Measurements from ENCODE around the gene BBOX1.
"Not testable (repeated sequence)": the region's sequence is repeated elsewhere in the genome, so short reads cannot be mapped to it uniquely, and the experiment has no call there.

Gene BBOX1

GRCh38 chr11:27138716-27139115, 98.1 kb downstream of the BBOX1 start:
- no peak for ATAC-seq

GRCh38 chr11:27139742-27140367, 99.2 kb downstream of the BBOX1 start:
- ATAC-seq = no peak

DNA sequence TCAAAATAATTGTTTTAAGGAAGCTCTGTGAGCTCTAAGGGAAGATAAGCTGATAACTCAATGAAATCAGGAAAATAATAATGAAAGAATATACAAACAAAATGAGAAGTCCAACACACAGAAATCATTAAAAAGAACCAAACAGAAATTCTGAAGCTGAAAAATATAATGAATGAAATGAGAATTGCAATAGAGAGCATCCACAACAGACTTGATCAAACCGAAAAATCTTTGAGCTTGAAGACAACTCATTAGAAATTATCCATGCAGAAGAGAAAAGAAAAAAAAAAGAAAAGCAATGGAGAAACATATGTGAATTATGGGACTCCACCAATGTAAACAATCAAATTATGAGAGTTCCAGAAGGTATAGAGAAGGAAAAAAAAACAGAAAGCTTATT, 101.0 kb downstream of the BBOX1 start:
- no peak for ATAC-seq

DNA sequence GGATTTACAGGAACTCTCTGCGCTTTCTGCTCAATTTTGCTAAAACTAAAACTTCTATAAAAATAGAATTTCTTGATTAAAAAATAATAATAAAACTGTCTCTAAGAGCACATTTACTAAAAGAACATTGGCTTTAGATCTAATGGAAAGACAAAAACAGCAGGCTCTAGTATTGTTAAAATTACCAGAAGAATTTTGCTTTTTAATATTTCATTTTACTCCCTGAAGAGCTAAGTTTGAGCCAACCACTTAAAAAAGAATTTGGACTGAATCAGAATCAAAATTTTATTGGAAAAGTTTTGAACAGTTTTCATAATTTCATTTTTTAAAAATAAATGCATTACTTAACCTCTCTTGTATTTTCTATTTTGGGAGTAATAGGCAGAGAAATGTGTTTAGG, 107.3 kb downstream of the BBOX1 start:
- no peak for ATAC-seq

DNA sequence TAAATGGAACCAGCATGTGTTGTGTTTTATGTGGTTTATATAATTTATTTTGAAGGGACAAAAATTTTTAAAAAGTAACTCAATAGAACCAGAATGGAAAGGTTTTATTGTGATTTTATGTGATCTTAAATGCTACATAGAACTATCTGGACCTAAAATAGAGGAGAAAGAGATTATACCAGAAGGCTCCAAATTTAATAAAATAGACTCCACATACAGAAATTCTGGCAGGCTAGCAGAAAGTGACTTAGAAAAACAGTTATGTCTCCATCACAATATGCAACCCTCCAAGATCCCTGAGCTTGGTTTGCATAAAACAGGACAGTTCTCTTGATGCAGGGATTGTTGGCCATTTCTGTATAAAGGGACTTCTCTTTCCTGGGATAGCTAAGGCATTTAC, 107.9 kb downstream of the BBOX1 start:
- ATAC-seq = no peak

DNA sequence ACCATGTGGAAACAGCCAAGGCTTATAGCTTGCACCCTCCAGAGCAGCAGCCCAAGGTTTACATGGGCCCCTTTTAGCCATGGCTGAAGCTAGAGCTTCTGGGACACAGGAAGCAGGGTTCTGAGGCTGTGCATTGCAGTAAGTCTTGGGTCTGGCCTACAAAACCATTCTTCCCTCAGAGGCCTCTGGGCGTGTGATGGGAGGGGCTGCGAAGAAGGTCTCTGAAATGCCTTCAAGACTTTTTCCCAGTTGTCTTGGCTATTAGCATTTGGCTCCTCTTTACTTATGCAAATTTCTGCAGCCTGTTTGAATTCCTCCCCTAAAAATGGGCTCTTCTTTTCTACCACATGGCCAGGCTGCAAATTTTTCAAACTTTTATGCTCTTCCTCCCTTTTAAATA, 109.5 kb downstream of the BBOX1 start:
- ATAC-seq = no peak

- ATAC-seq = no peak
Observed at GRCh38 chr11:27153136-27153535, 112.5 kb downstream of the BBOX1 start.

DNA sequence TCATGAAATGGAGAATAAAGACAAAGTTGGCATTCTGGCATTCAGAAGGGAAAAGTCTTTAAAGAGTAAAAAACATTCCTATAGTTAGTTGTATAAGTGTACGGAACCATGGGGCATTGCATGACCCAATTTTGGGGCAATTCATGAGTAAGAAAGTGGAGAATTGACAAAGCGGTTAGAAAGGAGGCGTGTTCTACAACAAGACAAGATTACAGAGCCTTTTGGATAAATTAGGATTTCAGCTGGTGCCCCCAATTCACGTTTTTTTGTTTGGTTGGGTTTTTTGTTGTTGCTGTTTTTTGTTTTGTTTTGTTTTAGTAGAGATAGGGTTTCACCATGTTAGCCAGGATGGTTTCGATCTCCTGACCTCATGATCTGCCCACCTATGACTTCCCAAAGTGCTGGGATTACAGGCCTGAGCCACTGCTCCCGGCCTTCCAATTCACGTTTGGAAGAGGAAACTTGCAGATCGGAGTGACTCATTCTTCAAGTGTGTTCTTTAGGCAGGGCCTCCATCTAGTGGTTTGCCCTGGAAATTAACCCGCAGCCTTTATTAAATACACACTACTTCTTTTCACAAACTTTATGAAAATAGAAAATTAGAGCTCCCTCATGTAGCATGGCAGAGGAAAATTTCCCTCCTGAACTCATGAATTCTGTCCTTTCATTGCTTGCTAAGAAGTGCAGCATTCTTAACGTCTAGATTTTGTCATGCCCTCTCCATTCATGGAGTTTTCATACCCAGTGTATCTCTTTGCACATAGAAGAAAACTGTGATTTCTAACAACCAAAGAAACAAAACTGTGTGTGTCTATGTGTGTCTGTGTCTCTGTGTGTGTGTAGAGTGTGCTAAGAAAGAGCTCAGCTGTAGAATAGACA, 118.1 kb downstream of the BBOX1 start:
- ATAC-seq = no peak

GRCh38 chr11:27159335-27159679, 118.7 kb downstream of the BBOX1 start:
- ATAC-seq = no peak

GRCh38 chr11:27161071-27161470, 120.5 kb downstream of the BBOX1 start:
- no peak for ATAC-seq

GRCh38 chr11:27162237-27162636, 121.6 kb downstream of the BBOX1 start:
- ATAC-seq = no peak

GRCh38 chr11:27166130-27166529, 125.5 kb downstream of the BBOX1 start:
- ATAC-seq = no peak

- ATAC-seq = no peak
Observed at GRCh38 chr11:27171376-27171958, 130.9 kb downstream of the BBOX1 start.

DNA sequence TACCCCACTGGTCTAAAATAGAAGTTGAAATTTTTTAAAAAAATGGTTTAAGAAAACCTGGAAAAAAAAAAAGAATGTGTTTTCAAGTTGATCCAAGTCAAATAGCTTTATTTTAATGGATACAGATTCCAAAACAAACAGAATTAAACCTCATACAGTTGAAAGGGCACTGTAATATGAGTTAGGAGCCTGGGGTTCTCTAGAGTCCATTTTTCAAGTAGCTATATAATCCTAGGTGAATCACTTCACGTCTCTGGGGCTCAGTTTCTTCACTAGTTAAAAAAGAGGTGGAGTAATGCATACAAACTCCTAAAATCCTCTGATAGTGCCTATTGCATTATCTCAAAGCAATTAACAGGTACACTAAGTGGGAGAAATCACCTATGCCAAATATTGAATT, 132.9 kb downstream of the BBOX1 start:
- ATAC-seq = no peak

DNA sequence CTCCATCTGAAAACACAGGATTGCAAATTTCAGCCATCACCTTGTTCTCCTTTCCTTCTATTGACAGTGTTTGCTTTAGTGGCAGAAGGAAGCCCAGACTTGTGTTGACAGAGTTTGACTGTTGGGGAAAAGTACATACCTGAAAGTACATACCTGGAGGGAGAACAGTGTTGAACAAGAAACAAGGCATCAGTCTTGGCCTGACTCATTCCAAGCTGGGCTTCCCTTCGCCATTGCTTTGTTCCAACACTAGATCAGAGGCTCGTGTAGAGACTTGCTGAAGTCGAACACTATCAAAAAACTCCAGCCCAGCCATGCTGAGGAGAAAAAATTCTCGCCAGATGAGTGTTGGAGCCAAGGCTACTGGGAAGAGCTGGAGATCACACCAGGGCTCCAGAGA, 133.4 kb downstream of the BBOX1 start:
- no peak for ATAC-seq

DNA sequence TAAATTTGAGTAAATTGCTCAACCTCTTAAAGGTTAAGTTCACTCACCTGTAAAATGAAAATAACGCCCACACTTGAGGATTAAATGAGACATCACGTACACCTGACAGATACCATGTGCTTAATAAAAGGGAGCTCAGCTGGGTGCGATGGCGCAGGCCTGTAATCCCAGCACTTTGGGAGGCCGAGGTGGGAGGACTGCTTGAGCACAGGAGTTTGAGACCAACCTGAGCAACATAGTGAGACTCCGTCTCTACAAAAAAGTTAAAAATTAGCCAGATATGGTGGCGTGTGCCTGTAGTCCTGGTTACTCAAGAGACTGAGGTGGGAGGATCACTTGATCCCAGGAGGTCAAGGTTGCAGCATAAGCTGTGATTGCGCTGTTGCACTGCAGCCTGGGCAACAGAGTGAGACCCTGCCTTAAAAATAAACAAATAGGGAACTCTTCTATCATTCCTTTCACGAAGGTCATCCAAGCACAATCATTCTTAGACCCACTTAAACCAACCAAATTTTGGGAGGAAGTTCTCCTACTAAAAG, 134.1 kb downstream of the BBOX1 start:
- no peak for ATAC-seq

DNA sequence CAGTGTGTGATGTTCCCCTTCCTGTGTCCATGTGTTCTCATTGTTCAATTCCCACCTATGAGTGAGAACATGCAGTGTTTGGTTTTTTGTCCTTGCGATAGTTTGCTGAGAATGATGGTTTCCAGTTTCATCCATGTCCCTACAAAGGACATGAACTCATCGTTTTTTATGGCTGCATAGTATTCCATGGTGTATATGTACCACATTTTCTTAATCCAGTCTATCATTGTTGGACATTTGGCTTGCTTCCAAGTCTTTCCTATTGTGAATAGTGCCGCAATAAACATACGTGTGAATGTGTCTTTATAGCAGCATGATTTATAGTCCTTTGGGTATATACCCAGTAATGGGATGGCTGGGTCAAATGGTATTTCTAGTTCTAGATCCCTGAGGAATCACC, 134.9 kb downstream of the BBOX1 start:
- ATAC-seq = not testable (repeated sequence)
